ENCODE data around the gene EPB41L1. TPM values are rescaled to one million over a fixed set of nuclear protein-coding genes. Genes with fewer than 3 reads are reported as not detected.

The EPB41L1 gene
- total and polyA plus RNA-seq, 4 experiments from 2014 or later, result 0.17 to 0.30 TPM; not detected in 2

GRCh38 chr20:36112112-36112511, 42.4 kb upstream of the EPB41L1 start:
- Mint-ChIP-seq H3K4me3 (no peak overlapping the region), H3K36me3 (no peaks in the 10 kb centered on the region), H3K4me1 (no peaks in the 10 kb centered on the region), H3K27ac (no peak overlapping the region), H3K27me3 (peaks cover 6 to 9% of the 10 kb centered on the region in 2 donors), H3K9me3 (no peaks in the 10 kb centered on the region)
- Histone ChIP-seq H3K4me3 (ENCODE audit: low read length in 2 of 2) (no peak overlapping the region), H3K9me3 (ENCODE audit: control insufficient read depth in 1 of 2, low read length in 2 of 2) (no peaks in the 10 kb centered on the region), H3K27me3 (ENCODE audit: insufficient read depth, low read length) (no peaks in the 10 kb centered on the region), H3K36me3 (ENCODE audit: insufficient read depth, low read length) (no peaks in the 10 kb centered on the region), H3K4me1 (ENCODE audit: insufficient read depth, low read length) (no peaks in the 10 kb centered on the region), H3K27ac (ENCODE audit: low read depth, low read length) (no peak overlapping the region)
- DNase-seq, result no peak
- CTCF ChIA-PET (ENCODE audit: partially characterized antibody), result interaction anchor here (0.9 kb wide), 1 partner anchor 119 kb away, joined by 3 read pairs; no protein-coding TSS in a partner anchor
- POLR2A ChIA-PET (ENCODE audit: partially characterized antibody), result no interaction called here
- intact Hi-C loops (cut with micrococcal nuclease), result no loop called here

- H3K36me3 ChIP-seq (ENCODE audit: insufficient read depth, low read length), result no peaks in the 10 kb centered on the region
- Mint-ChIP-seq H3K4me3 (no peak overlapping the region), H3K4me1 (no peaks in the 10 kb centered on the region), H3K36me3 (no peaks in the 10 kb centered on the region), H3K27me3 (peaks cover 6 to 9% of the 10 kb centered on the region in 2 donors), H3K9me3 (no peaks in the 10 kb centered on the region), H3K27ac (no peak overlapping the region)
- DNase-seq, result no peak
- ChIA-PET CTCF (ENCODE audit: partially characterized antibody) (interaction anchor here (0.9 kb wide), 1 partner anchor 120 kb away, joined by 3 read pairs; no protein-coding TSS in a partner anchor), POLR2A (ENCODE audit: partially characterized antibody) (no interaction called here)
- H3K4me1 ChIP-seq (ENCODE audit: insufficient read depth, low read length), result no peaks in the 10 kb centered on the region
- intact Hi-C loops (cut with micrococcal nuclease), result no loop called here
- H3K4me3 ChIP-seq (ENCODE audit: low read length in 2 of 2), result no peak overlapping the region
- H3K27ac ChIP-seq (ENCODE audit: low read depth, low read length), result no peak overlapping the region
- H3K9me3 ChIP-seq (ENCODE audit: control insufficient read depth in 1 of 2, low read length in 2 of 2), result no peaks in the 10 kb centered on the region
- no peaks in the 10 kb centered on the region for H3K27me3 ChIP-seq (ENCODE audit: insufficient read depth, low read length)
These were observed 41.5 kb upstream of the EPB41L1 start for GRCh38 chr20:36113036-36113435.

- Mint-ChIP-seq H3K4me1 (no peaks in the 10 kb centered on the region), H3K27ac (peak overlapping the region in 1 of 7 donors; percentile 26), H3K36me3 (no peaks in the 10 kb centered on the region), H3K27me3 (peaks cover 6 to 9% of the 10 kb centered on the region in 2 donors), H3K4me3 (no peak overlapping the region), H3K9me3 (no peaks in the 10 kb centered on the region)
- POLR2A ChIA-PET (ENCODE audit: partially characterized antibody), result no interaction called here
- Histone ChIP-seq H3K27ac (ENCODE audit: low read depth, low read length) (no peak overlapping the region), H3K4me3 (ENCODE audit: low read length in 2 of 2) (no peak overlapping the region), H3K27me3 (ENCODE audit: insufficient read depth, low read length) (no peaks in the 10 kb centered on the region), H3K9me3 (ENCODE audit: control insufficient read depth in 1 of 2, low read length in 2 of 2) (no peaks in the 10 kb centered on the region), H3K36me3 (ENCODE audit: insufficient read depth, low read length) (no peaks in the 10 kb centered on the region), H3K4me1 (ENCODE audit: insufficient read depth, low read length) (no peaks in the 10 kb centered on the region)
- DNase-seq, result no peak
- intact Hi-C loops (cut with micrococcal nuclease), result no loop called here
- CTCF ChIA-PET (ENCODE audit: partially characterized antibody), result no interaction called here
These were observed 40.8 kb upstream of the EPB41L1 start for GRCh38 chr20:36113566-36114250.

GRCh38 chr20:36114707-36115106, 39.8 kb upstream of the EPB41L1 start:
- H3K36me3 ChIP-seq (ENCODE audit: insufficient read depth, low read length), result no peaks in the 10 kb centered on the region
- no peak overlapping the region for H3K27ac Mint-ChIP-seq
- ChIA-PET CTCF (ENCODE audit: partially characterized antibody) (interaction anchor here (1.1 to 1.5 kb wide), 3 partner anchors 10 to 121 kb away, joined by 3 to 7 read pairs (median 4); no protein-coding TSS in a partner anchor), POLR2A (ENCODE audit: partially characterized antibody) (no interaction called here)
- no peak for DNase-seq
- H3K4me1 ChIP-seq (ENCODE audit: insufficient read depth, low read length), result no peaks in the 10 kb centered on the region
- H3K27me3 ChIP-seq (ENCODE audit: insufficient read depth, low read length), result no peaks in the 10 kb centered on the region
- H3K36me3 Mint-ChIP-seq, result no peaks in the 10 kb centered on the region
- H3K4me3 ChIP-seq (ENCODE audit: low read length in 2 of 2), result no peak overlapping the region
- no peaks in the 10 kb centered on the region for H3K4me1 Mint-ChIP-seq
- intact Hi-C loops (cut with micrococcal nuclease), result no loop called here
- H3K27me3 Mint-ChIP-seq, result peaks cover 10% of the 10 kb centered on the region in 2 donors
- no peaks in the 10 kb centered on the region for H3K9me3 ChIP-seq (ENCODE audit: control insufficient read depth in 1 of 2, low read length in 2 of 2)
- no peak overlapping the region for H3K4me3 Mint-ChIP-seq
- H3K9me3 Mint-ChIP-seq, result no peaks in the 10 kb centered on the region
- H3K27ac ChIP-seq (ENCODE audit: low read depth, low read length), result no peak overlapping the region

- Histone ChIP-seq H3K4me1 (ENCODE audit: insufficient read depth, low read length) (no peaks in the 10 kb centered on the region), H3K27ac (ENCODE audit: low read depth, low read length) (no peak overlapping the region), H3K9me3 (ENCODE audit: control insufficient read depth in 1 of 2, low read length in 2 of 2) (no peaks in the 10 kb centered on the region), H3K36me3 (ENCODE audit: insufficient read depth, low read length) (no peaks in the 10 kb centered on the region), H3K4me3 (ENCODE audit: low read length in 2 of 2) (no peak overlapping the region), H3K27me3 (ENCODE audit: insufficient read depth, low read length) (no peaks in the 10 kb centered on the region)
- ChIA-PET POLR2A (ENCODE audit: partially characterized antibody) (no interaction called here), CTCF (ENCODE audit: partially characterized antibody) (interaction anchor here (1.5 to 1.6 kb wide), 2 partner anchors 23 to 121 kb away, joined by 4 to 6 read pairs; no protein-coding TSS in a partner anchor)
- no peak overlapping the region for H3K4me3 Mint-ChIP-seq
- H3K27me3 Mint-ChIP-seq, result peaks cover 10% of the 10 kb centered on the region in 2 donors
- no peaks in the 10 kb centered on the region for H3K9me3 Mint-ChIP-seq
- DNase-seq, result no peak
- no peak overlapping the region for H3K27ac Mint-ChIP-seq
- H3K4me1 Mint-ChIP-seq, result no peaks in the 10 kb centered on the region
- H3K36me3 Mint-ChIP-seq, result no peaks in the 10 kb centered on the region
- intact Hi-C loops (cut with micrococcal nuclease), result no loop called here
These were observed 38.6 kb upstream of the EPB41L1 start for GRCh38 chr20:36115925-36116324.

GRCh38 chr20:36116807-36117441, 37.6 kb upstream of the EPB41L1 start:
- DNase-seq, result no peak
- Histone ChIP-seq H3K9me3 (ENCODE audit: control insufficient read depth in 1 of 2, low read length in 2 of 2) (no peaks in the 10 kb centered on the region), H3K4me3 (ENCODE audit: low read length in 2 of 2) (no peak overlapping the region), H3K27me3 (ENCODE audit: insufficient read depth, low read length) (no peaks in the 10 kb centered on the region), H3K4me1 (ENCODE audit: insufficient read depth, low read length) (no peaks in the 10 kb centered on the region), H3K36me3 (ENCODE audit: insufficient read depth, low read length) (no peaks in the 10 kb centered on the region), H3K27ac (ENCODE audit: low read depth, low read length) (no peak overlapping the region)
- ChIA-PET POLR2A (ENCODE audit: partially characterized antibody) (no interaction called here), CTCF (ENCODE audit: partially characterized antibody) (interaction anchor here (1.6 kb wide), 1 partner anchor 22 kb away, joined by 6 read pairs; no protein-coding TSS in a partner anchor)
- intact Hi-C loops (cut with micrococcal nuclease), result no loop called here
- Mint-ChIP-seq H3K27me3 (peaks cover 10% of the 10 kb centered on the region in 2 donors), H3K36me3 (no peaks in the 10 kb centered on the region), H3K27ac (no peak overlapping the region), H3K4me3 (no peak overlapping the region), H3K4me1 (no peaks in the 10 kb centered on the region), H3K9me3 (no peaks in the 10 kb centered on the region)

GRCh38 chr20:36117638-36118037, 36.9 kb upstream of the EPB41L1 start:
- no peaks in the 10 kb centered on the region for H3K4me1 Mint-ChIP-seq
- H3K36me3 Mint-ChIP-seq, result no peaks in the 10 kb centered on the region
- DNase-seq, result no peak
- ChIA-PET POLR2A (ENCODE audit: partially characterized antibody) (no interaction called here), CTCF (ENCODE audit: partially characterized antibody) (no interaction called here)
- no peak overlapping the region for H3K27ac ChIP-seq (ENCODE audit: low read depth, low read length)
- H3K4me1 ChIP-seq (ENCODE audit: insufficient read depth, low read length), result no peaks in the 10 kb centered on the region
- no peaks in the 10 kb centered on the region for H3K27me3 ChIP-seq (ENCODE audit: insufficient read depth, low read length)
- H3K4me3 ChIP-seq (ENCODE audit: low read length in 2 of 2), result no peak overlapping the region
- H3K9me3 Mint-ChIP-seq, result no peaks in the 10 kb centered on the region
- intact Hi-C loops (cut with micrococcal nuclease), result no loop called here
- no peaks in the 10 kb centered on the region for H3K9me3 ChIP-seq (ENCODE audit: control insufficient read depth in 1 of 2, low read length in 2 of 2)
- H3K36me3 ChIP-seq (ENCODE audit: insufficient read depth, low read length), result no peaks in the 10 kb centered on the region
- no peak overlapping the region for H3K27ac Mint-ChIP-seq
- peaks cover 8 to 10% of the 10 kb centered on the region in 2 donors for H3K27me3 Mint-ChIP-seq
- no peak overlapping the region for H3K4me3 Mint-ChIP-seq
